Body of pancreas (tissue), 4 donors: ENCODE results near the gene SGMS2. TPM values are rescaled to one million over a fixed set of nuclear protein-coding genes. Genes with fewer than 3 reads are reported as not detected.

Source experiments
- ATAC-seq: fragments of 150-250 bp; one replicate; pipeline ENCODE4 v1.9.1; 2016
- DNase-seq, 4 donors: peaks; one replicate each; pipeline ENCODE4 v3.0.0-alpha.2; 2019
- H3K27ac ChIP-seq, 4 donors: fragments of 200-600 bp; sonication (generic); 1 replicate in 3 of 4; 2 replicates in 1 of 4; pipeline versions ENCODE4 v1.5.1 to v1.6.1; 2016 to 2019; ENCODE audit warnings: mild to moderate bottlenecking in 1 of 4, mixed read lengths in 1 of 4, moderate library complexity in 1 of 4
- H3K27me3 ChIP-seq, 2 donors: fragments of 200-600 bp; sonication (generic); one replicate each; pipeline ENCODE4 v1.6.0; 2016; ENCODE audit warnings: mild to moderate bottlenecking in 1 of 2
- H3K36me3 ChIP-seq, 2 donors: fragments of 200-600 bp; sonication (generic); replicated peaks in 1 of 2; 2 replicates each; pipeline ENCODE4 v1.5.1; 2016; ENCODE audit warnings: low read depth in 2 of 2; ENCODE audit not compliant: insufficient read depth in 1 of 2
- H3K4me1 ChIP-seq: fragments of 200-600 bp; sonication (generic); one replicate; pipeline ENCODE4 v1.6.0; 2016
- H3K4me3 ChIP-seq, 2 donors: fragments of 200-600 bp; sonication (generic); 1 replicate in 1 of 2; 2 replicates in 1 of 2; pipeline ENCODE4 v1.5.1; 2016 to 2019
- H3K9me3 ChIP-seq, 3 donors: fragments of 200-600 bp; sonication (generic); 1 replicate in 2 of 3; 2 replicates in 1 of 3; pipeline ENCODE4 v1.5.1; 2016
- POLR2A ChIP-seq, 3 donors: fragments of 450-650 bp; IDR thresholded peaks; one replicate each; pipeline ENCODE4 v1.6.1; 2016; ENCODE audit warnings: antibody characterized with exemption in 3 of 3, mild to moderate bottlenecking in 2 of 3
- WGBS, 2 donors: methylation state at CpG; one replicate each; pipeline ENCODE4 v1.1.5; 2017; 5-methylcytosine and 5-hydroxymethylcytosine counted together
- intact Hi-C: fragments of 100-400 bp; cut with DNase I; formaldehyde crosslinking; loops from one replicate; pipeline ENCODE4 v1.15.1; 2023
- total RNA-seq, 2 donors: library from RNA; depleted of rRNA; stranded (reverse); fragments of >200 nt; gene quantifications; one replicate each; pipeline ENCODE4 v1.1.0, GENCODE V29; 2016
- TF ChIP-seq, protein P1 (sequence below), 7 experiments: fragments of 450-650 bp in 4 of 7; fragments of 200-600 bp in 3 of 7; sonication (generic) in 3 of 7; IDR thresholded peaks; one replicate each; pipeline ENCODE4 v1.5.1; 2016 to 2019; ENCODE audit warnings: antibody characterized with exemption in 7 of 7

The SGMS2 gene
- total RNA-seq, 2 donors from 2014 or later = 32.2 to 36.9 TPM

DNA sequence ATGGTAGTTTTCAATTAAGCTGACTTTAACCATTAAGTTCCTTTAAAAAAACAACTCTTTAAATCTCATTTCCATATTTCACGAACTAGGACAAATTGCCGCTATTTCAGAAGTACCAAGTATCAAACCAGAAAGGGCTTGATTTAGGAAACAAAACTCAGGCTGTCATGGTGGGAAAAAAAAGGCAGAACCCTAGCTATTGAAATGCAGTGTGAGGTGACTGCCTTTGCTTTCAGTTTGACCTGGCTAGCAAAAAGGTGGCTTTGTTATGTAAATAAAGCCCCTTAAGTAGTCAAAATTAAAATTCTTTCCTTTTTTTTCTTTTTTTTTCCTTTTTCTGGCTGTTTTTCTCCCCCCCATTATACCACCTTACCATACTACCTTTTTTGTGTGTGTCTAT, 66.0 kb downstream of the SGMS2 start:
- no peaks in the 10 kb centered on the region for H3K4me1 ChIP-seq
- TF ChIP-seq, protein P1, sequence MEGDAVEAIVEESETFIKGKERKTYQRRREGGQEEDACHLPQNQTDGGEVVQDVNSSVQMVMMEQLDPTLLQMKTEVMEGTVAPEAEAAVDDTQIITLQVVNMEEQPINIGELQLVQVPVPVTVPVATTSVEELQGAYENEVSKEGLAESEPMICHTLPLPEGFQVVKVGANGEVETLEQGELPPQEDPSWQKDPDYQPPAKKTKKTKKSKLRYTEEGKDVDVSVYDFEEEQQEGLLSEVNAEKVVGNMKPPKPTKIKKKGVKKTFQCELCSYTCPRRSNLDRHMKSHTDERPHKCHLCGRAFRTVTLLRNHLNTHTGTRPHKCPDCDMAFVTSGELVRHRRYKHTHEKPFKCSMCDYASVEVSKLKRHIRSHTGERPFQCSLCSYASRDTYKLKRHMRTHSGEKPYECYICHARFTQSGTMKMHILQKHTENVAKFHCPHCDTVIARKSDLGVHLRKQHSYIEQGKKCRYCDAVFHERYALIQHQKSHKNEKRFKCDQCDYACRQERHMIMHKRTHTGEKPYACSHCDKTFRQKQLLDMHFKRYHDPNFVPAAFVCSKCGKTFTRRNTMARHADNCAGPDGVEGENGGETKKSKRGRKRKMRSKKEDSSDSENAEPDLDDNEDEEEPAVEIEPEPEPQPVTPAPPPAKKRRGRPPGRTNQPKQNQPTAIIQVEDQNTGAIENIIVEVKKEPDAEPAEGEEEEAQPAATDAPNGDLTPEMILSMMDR (IDR thresholded peaks at IDR 0.05) = no peak
- no peak for TF ChIP-seq POLR2A (IDR thresholded peaks at IDR 0.05)
- peaks cover 0 to 3% (median 0%) of the 10 kb centered on the region in 3 donors for H3K9me3 ChIP-seq
- no peak overlapping the region for H3K4me3 ChIP-seq
- intact Hi-C loops = no loop called here
- ATAC-seq = no peak
- H3K27ac ChIP-seq = no peak overlapping the region
- no peaks in the 10 kb centered on the region for H3K36me3 ChIP-seq
- no peak for DNase-seq
- WGBS, 2 donors = 97% methylated on average over 2 of the region's 2 CpGs
- no peaks in the 10 kb centered on the region for H3K27me3 ChIP-seq

DNA sequence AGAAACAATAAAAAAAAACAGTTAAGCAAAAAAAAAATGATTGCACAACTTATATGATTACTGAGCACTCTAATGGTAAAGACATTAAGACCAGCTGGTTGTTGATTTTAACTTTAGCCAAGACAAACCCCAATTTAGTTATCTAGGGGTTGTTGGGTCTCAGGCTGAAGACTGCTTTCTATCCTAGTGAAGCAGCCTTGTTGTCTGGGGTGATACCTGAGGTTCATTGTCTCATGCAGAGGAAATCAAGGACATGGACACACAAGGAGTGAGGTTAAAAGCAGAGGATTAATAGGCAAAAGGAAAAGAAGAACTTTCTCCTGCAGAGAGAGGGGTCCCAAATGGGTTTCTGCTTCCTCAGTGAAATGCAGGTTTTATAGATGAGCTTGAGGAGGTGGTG, 66.6 kb downstream of the SGMS2 start:
- no peak for DNase-seq
- no peaks in the 10 kb centered on the region for H3K36me3 ChIP-seq
- intact Hi-C loops = no loop called here

DNA sequence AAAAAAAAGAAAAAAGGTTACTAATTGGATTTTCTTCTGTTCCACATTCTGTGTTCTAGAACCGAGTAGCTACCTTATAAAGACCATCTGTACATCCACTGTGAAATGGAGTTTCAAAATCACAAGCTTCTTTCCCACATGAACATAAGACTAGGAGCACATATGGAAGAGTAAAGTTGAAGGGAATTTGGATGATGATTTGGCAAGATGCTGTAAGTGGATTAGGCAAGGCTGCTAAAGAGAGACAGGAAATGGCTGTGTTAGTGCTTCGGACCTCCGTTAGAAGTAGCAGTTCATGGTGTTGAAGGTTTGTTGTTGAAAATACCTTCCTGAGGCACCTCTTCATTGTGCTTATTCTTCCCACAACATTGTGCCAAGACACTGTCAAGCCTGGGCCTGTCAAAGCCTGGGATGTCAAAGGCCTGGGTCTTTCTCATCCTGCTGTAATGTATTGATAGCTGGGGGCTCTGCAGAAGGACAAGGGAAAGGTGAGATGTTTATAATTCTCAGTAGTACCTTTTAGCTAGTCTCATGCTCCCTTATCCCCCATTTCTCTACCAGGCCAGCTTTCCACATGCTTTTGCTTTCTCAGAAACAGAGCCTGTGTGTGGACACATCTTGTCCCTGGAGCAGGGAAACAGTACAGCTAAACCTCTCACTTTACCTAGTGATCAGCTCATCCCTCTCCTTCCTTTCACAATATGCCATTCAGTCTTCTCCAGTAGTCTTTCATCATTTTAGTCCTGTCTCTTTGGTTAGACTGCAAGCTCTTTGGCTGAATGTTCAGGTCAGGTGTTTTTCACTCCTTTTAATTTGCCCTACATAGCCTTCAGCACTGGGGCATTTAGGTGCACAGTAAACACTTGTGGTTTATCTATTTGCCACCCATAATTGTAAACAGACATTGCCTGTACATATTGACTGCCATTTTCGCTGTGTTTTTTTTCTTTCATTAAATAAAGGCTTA, 68.7 kb downstream of the SGMS2 start:
- Histone ChIP-seq H3K36me3 (no peaks in the 10 kb centered on the region), H3K9me3 (no peaks in the 10 kb centered on the region), H3K27me3 (no peaks in the 10 kb centered on the region), H3K4me1 (no peaks in the 10 kb centered on the region), H3K27ac (no peak overlapping the region), H3K4me3 (no peak overlapping the region)
- DNase-seq (no peak), ATAC-seq (no peak)
- TF ChIP-seq, protein P1 (IDR thresholded peaks at IDR 0.05) = no peak
- no peak for TF ChIP-seq POLR2A (IDR thresholded peaks at IDR 0.05)
- intact Hi-C loops = no loop called here
- WGBS, 2 donors = 76 to 78% methylated on average over 4 of the region's 4 CpGs

More for the DNA sequence above, 66.6 kb downstream of the SGMS2 start:
- Histone ChIP-seq H3K27me3 (no peaks in the 10 kb centered on the region), H3K4me1 (no peaks in the 10 kb centered on the region), H3K9me3 (peaks cover 0 to 3% (median 0%) of the 10 kb centered on the region in 3 donors), H3K27ac (no peak overlapping the region), H3K4me3 (no peak overlapping the region)
- TF ChIP-seq POLR2A (IDR thresholded peaks at IDR 0.05) = no peak
- TF ChIP-seq, protein P1 (IDR thresholded peaks at IDR 0.05) = no peak
- no peak for ATAC-seq

DNA sequence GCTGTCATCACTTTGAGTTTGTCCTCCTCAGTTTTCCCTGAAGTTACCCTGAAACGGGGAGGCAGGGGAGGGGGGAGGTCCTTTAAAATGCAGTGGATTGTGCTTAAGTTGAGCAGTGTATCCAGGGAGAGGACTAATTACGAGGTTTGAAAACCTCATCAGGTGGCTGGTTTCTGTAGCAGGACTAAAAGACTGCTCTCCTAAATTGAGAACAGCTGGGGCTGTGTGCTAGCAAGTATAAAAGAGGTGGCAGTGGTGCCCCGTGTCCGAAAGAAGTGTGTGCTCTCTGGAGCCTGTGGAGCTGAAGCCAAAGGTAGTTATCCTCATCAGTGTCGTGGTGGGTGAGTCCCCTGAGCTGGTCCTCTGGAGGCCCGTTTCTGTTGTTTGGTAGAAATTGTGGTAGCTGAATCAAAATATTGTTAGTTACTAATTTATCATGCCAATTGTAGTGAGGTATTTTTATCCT, 69.4 kb downstream of the SGMS2 start:
- H3K36me3 ChIP-seq = no peaks in the 10 kb centered on the region
- no peaks in the 10 kb centered on the region for H3K27me3 ChIP-seq
- ATAC-seq = no peak
- 81 to 86% methylated on average over 6 of the region's 6 CpGs for WGBS, 2 donors
- intact Hi-C loops = no loop called here
- no peaks in the 10 kb centered on the region for H3K4me1 ChIP-seq
- H3K4me3 ChIP-seq = no peak overlapping the region
- peak in 2 of 4 donors; percentile 11 to 12 for DNase-seq
- TF ChIP-seq, protein P1 (IDR thresholded peaks at IDR 0.05) = no peak
- no peak overlapping the region for H3K27ac ChIP-seq
- no peaks in the 10 kb centered on the region for H3K9me3 ChIP-seq
